Measurements from ENCODE around the gene POLR1G. TPM values are rescaled to one million over a fixed set of nuclear protein-coding genes. Genes with fewer than 3 reads are reported as not detected.

Gene POLR1G
- total RNA-seq, 1 donor from 2014 or later: 5.4 TPM

- Histone ChIP-seq H3K27ac (no peak overlapping the region), H3K4me3 (no peak overlapping the region), H3K4me1 (no peaks in the 10 kb centered on the region), H3K9me3 (no peaks in the 10 kb centered on the region), H3K36me3 (peaks cover 5% of the 10 kb centered on the region), H3K27me3 (peaks cover 4% of the 10 kb centered on the region)
- intact Hi-C loops (cut with DNase I): no loop called here
- TF ChIP-seq CTCF (IDR thresholded peaks at IDR 0.05): no peak
- ATAC-seq (peak; percentile 43), DNase-seq (no peak)
Measured at GRCh38 chr19:45391346-45391745, 15.1 kb upstream of the POLR1G start.

- intact Hi-C loops (cut with DNase I): no loop called here
- Histone ChIP-seq H3K4me3 (no peak overlapping the region), H3K27ac (no peak overlapping the region), H3K9me3 (no peaks in the 10 kb centered on the region), H3K36me3 (peaks cover 5% of the 10 kb centered on the region), H3K27me3 (no peaks in the 10 kb centered on the region), H3K4me1 (no peaks in the 10 kb centered on the region)
- ATAC-seq: peak; percentile 6
- TF ChIP-seq CTCF (IDR thresholded peaks at IDR 0.05): no peak
- DNase-seq: no peak
Measured at GRCh38 chr19:45391871-45392665, 14.4 kb upstream of the POLR1G start.

- no peak for TF ChIP-seq CTCF (IDR thresholded peaks at IDR 0.05)
- DNase-seq (no peak), ATAC-seq (no peak)
- Histone ChIP-seq H3K36me3 (peaks cover 5% of the 10 kb centered on the region), H3K27ac (no peak overlapping the region), H3K27me3 (no peaks in the 10 kb centered on the region), H3K4me3 (no peak overlapping the region), H3K9me3 (no peaks in the 10 kb centered on the region), H3K4me1 (peaks cover 15% of the 10 kb centered on the region)
- intact Hi-C loops (cut with DNase I): no loop called here
Measured at GRCh38 chr19:45395821-45396617, 10.4 kb upstream of the POLR1G start.

- peaks cover 5% of the 10 kb centered on the region for H3K36me3 ChIP-seq
- H3K9me3 ChIP-seq: no peaks in the 10 kb centered on the region
- no peaks in the 10 kb centered on the region for H3K27me3 ChIP-seq
- DNase-seq (no peak), ATAC-seq (no peak)
- intact Hi-C loops (cut with DNase I): no loop called here
- H3K4me1 ChIP-seq: peaks cover 33% of the 10 kb centered on the region
- H3K27ac ChIP-seq: no peak overlapping the region
- TF ChIP-seq CTCF (IDR thresholded peaks at IDR 0.05): no peak
- no peak overlapping the region for H3K4me3 ChIP-seq
Measured at GRCh38 chr19:45400192-45400591, 6.3 kb upstream of the POLR1G start.

- Histone ChIP-seq H3K27me3 (no peaks in the 10 kb centered on the region), H3K4me1 (peaks cover 33% of the 10 kb centered on the region), H3K36me3 (no peaks in the 10 kb centered on the region), H3K27ac (peak overlapping the region; percentile 12), H3K9me3 (no peaks in the 10 kb centered on the region), H3K4me3 (no peak overlapping the region)
- intact Hi-C loops (cut with DNase I): no loop called here
- no peak for TF ChIP-seq CTCF (IDR thresholded peaks at IDR 0.05)
- no peak for ATAC-seq
- no peak for DNase-seq
Measured at GRCh38 chr19:45401815-45402214, 4.6 kb upstream of the POLR1G start.

Data from upper lobe of right lung (tissue), 1 donor.